Measurements from ENCODE around the gene PPP2R1A. TPM values are rescaled to one million over a fixed set of nuclear protein-coding genes. Genes with fewer than 3 reads are reported as not detected.
"Not testable (repeated sequence)": the region's sequence is repeated elsewhere in the genome, so short reads cannot be mapped to it uniquely, and the experiment has no call there.

The PPP2R1A gene
- total RNA-seq, 2 experiments from 2014 or later, result 215 to 231 TPM

- H3K27ac Mint-ChIP-seq, result no peak overlapping the region
- no peaks in the 10 kb centered on the region for H3K36me3 Mint-ChIP-seq (ENCODE audit: low read depth)
- DNase-seq, result no peak
- peaks cover 2% of the 10 kb centered on the region for H3K27me3 Mint-ChIP-seq
- no peaks in the 10 kb centered on the region for H3K9me3 Mint-ChIP-seq (ENCODE audit: low read depth)
- no peak for ATAC-seq
- intact Hi-C loops (cut with DNase I, micrococcal nuclease), result no loop called here
- CTCF ChIA-PET, result no interaction called here
- POLR2A ChIA-PET, result no interaction called here
- H3K4me3 Mint-ChIP-seq, result no peak overlapping the region
- H3K4me1 Mint-ChIP-seq, result no peaks in the 10 kb centered on the region
Measured at GRCh38 chr19:52258426-52258825, 68.6 kb downstream of the PPP2R1A start.

DNA sequence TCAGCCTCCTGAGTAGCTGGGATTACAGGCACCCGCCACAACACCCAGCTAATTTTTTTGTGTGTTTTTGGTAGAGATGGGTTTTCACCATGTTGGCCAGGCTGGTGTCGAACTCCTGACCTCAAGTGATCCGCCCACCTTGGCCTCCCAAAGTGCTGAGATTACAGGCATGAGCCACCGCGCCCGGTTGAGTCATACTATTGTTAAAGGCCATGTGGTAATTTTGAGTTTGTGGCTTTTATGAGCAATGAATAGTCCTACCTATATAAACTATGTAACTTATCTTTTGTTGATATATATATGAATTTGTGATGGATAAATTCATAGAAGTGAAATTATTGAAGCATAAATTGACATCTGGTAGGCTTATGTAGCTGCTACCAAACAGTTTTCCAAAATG, 75.7 kb downstream of the PPP2R1A start:
- POLR2A ChIA-PET; CTCF ChIA-PET; ATAC-seq; H3K4me3 Mint-ChIP-seq; H3K27ac Mint-ChIP-seq; H3K4me1 Mint-ChIP-seq; H3K27me3 Mint-ChIP-seq; H3K9me3 Mint-ChIP-seq (ENCODE audit: low read depth); H3K36me3 Mint-ChIP-seq (ENCODE audit: low read depth): not testable (repeated sequence)
- intact Hi-C loops (cut with DNase I, micrococcal nuclease), result loop anchor here in 1 of 2 experiments (5.0 kb wide), 1 partner anchor 258 kb away; the partner anchor contains the start of gene ZNF615
- DNase-seq, result peak; percentile 59

- ChIA-PET POLR2A (no interaction called here), CTCF (interaction anchor here (0.6 kb wide), 1 partner anchor 129 kb away, joined by 4 read pairs; no protein-coding TSS in a partner anchor)
- Mint-ChIP-seq H3K9me3 (ENCODE audit: low read depth) (peaks cover 26% of the 10 kb centered on the region), H3K4me3 (peak within 1 kb of the TSS; percentile 96), H3K4me1 (peaks cover 35% of the 10 kb centered on the region), H3K27me3 (no peaks in the 10 kb centered on the region), H3K36me3 (ENCODE audit: low read depth) (peaks cover 40% of the 10 kb centered on the region), H3K27ac (peak within 1 kb of the TSS; percentile 96)
- intact Hi-C loops (cut with DNase I, micrococcal nuclease), result loop anchor here in 1 of 2 experiments (1.0 to 5.0 kb wide), 12 partner anchors 28 to 693 kb away; partner anchors contain the start of genes PPP2R1A, ZNF480, ZNF528 and ZNF610
- ATAC-seq (peak; percentile 99), DNase-seq (peak; percentile 98)
Measured at GRCh38 chr19:52269338-52270261, 79.7 kb downstream of the PPP2R1A start, which contains the start of gene ZNF766. ZNF766 (plus strand) TSS chr19:52269587; CDS start chr19:52269614, 27 bp downstream.

DNA sequence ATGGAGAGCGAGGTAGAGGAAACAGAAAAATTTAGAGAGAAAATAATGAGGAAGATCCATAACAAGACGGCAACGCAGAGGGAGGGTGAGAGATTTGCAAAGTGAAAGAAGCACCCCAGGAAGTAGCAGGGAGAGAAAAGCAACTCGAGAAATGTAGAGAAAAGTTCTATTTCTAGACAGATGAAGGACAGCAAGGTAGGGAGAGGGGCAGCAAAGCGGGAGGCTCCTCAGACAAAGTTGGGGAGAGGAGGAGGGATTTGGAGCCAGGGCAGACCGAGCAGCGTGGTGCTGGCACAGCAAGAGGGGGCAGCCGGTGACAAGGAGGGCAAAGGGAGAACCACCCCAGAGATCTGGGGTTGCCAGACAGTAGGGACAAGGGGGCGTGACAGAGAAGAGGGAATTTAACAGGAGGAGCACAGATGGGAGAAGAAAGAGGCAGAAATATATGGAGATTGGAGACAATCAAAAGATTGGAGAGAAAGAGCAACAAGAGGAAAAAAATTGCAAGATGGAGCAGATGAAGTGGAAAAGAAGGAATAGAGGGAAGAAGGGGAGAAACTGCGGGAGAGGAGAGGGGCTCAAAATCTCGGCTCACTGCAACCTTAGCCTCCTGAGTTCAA, 80.5 kb downstream of the PPP2R1A start:
- Mint-ChIP-seq H3K4me3 (peak overlapping the region; percentile 96), H3K9me3 (ENCODE audit: low read depth) (peaks cover 26% of the 10 kb centered on the region), H3K27ac (peak overlapping the region; percentile 96), H3K4me1 (peaks cover 35% of the 10 kb centered on the region), H3K36me3 (ENCODE audit: low read depth) (peaks cover 46% of the 10 kb centered on the region), H3K27me3 (no peaks in the 10 kb centered on the region)
- DNase-seq (peak; percentile 24), ATAC-seq (no peak)
- CTCF ChIA-PET, result interaction anchor here (0.6 kb wide), 1 partner anchor 130 kb away, joined by 4 read pairs; no protein-coding TSS in a partner anchor
- POLR2A ChIA-PET, result no interaction called here
- intact Hi-C loops (cut with DNase I, micrococcal nuclease), result no loop called here

- Mint-ChIP-seq H3K4me1 (peaks cover 42% of the 10 kb centered on the region), H3K36me3 (ENCODE audit: low read depth) (peaks cover 73% of the 10 kb centered on the region), H3K9me3 (ENCODE audit: low read depth) (peaks cover 32% of the 10 kb centered on the region), H3K4me3 (no peak overlapping the region), H3K27me3 (no peaks in the 10 kb centered on the region), H3K27ac (no peak overlapping the region)
- ChIA-PET POLR2A (no interaction called here), CTCF (no interaction called here)
- no peak for ATAC-seq
- intact Hi-C loops (cut with DNase I, micrococcal nuclease), result no loop called here
- DNase-seq, result no peak
Measured at GRCh38 chr19:52273301-52273700, 83.4 kb downstream of the PPP2R1A start.

DNA sequence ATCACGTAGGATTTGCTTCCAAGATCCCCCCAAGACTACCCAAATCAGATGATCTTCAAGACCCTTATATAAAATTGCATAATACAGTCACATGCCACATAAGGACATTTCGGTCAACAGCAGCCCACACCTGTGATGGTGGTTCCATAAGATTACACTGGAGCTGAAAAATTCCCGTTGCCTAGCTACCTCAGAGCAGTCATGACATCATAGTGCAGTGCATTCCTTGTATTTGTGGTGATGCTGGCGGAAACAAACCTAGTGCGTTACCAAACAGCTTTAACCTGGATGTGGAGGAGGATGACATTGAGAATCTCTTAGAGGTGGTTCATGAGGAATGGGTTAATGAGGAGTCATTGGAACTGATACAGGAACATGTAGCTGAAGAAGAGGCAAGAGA, 84.3 kb downstream of the PPP2R1A start:
- ChIA-PET CTCF (no interaction called here), POLR2A (no interaction called here)
- H3K4me3 Mint-ChIP-seq, result no peak overlapping the region
- H3K36me3 Mint-ChIP-seq (ENCODE audit: low read depth), result peaks cover 82% of the 10 kb centered on the region
- peaks cover 48% of the 10 kb centered on the region for H3K4me1 Mint-ChIP-seq
- ATAC-seq (no peak), DNase-seq (no peak)
- intact Hi-C loops (cut with DNase I, micrococcal nuclease), result no loop called here
- peaks cover 38% of the 10 kb centered on the region for H3K9me3 Mint-ChIP-seq (ENCODE audit: low read depth)
- no peak overlapping the region for H3K27ac Mint-ChIP-seq
- no peaks in the 10 kb centered on the region for H3K27me3 Mint-ChIP-seq

- Mint-ChIP-seq H3K27ac (no peak overlapping the region), H3K36me3 (ENCODE audit: low read depth) (peaks cover 79% of the 10 kb centered on the region), H3K4me1 (peaks cover 39% of the 10 kb centered on the region), H3K27me3 (no peaks in the 10 kb centered on the region), H3K9me3 (ENCODE audit: low read depth) (peaks cover 39% of the 10 kb centered on the region), H3K4me3 (no peak overlapping the region)
- ATAC-seq (no peak), DNase-seq (no peak)
- intact Hi-C loops (cut with DNase I, micrococcal nuclease), result no loop called here
- CTCF ChIA-PET, result no interaction called here
- POLR2A ChIA-PET, result no interaction called here
Measured at GRCh38 chr19:52275988-52276387, 86.1 kb downstream of the PPP2R1A start.

DNA sequence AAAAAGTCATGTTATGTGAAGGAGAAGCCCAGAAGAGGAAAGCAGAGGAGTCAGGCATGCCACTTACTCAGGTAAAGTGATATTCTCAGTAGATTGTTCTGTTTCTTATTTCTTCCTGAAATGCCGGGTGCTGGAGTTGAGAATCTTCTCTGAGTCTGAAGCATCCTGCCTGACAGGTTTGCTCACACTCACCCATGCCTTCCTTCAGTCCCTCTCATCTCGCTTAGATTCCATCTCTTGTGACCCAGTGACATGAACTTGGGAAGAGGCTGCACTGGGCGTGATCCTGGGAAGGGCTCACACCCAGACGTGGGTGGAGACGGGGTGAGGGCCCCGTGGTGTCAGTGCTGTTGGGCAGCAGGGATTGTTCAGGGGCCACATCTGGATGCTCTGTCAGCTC, 87.6 kb downstream of the PPP2R1A start:
- H3K9me3 Mint-ChIP-seq (ENCODE audit: low read depth), result peaks cover 36% of the 10 kb centered on the region
- peaks cover 29% of the 10 kb centered on the region for H3K4me1 Mint-ChIP-seq

More for the DNA sequence above, 87.6 kb downstream of the PPP2R1A start:
- intact Hi-C loops (cut with DNase I, micrococcal nuclease), result no loop called here
- H3K27me3 Mint-ChIP-seq, result no peaks in the 10 kb centered on the region
- ChIA-PET POLR2A (no interaction called here), CTCF (no interaction called here)
- no peak overlapping the region for H3K4me3 Mint-ChIP-seq
- H3K36me3 Mint-ChIP-seq (ENCODE audit: low read depth), result peaks cover 80% of the 10 kb centered on the region
- DNase-seq (no peak), ATAC-seq (no peak)
- no peak overlapping the region for H3K27ac Mint-ChIP-seq

Small RNA genes within 50 kb of the gene (microRNA-seq; reads per million reads assigned to microRNA genes)
- not detected for gene MIR6801 (ENCODE audit: borderline replicate concordance)

Other genes starting within 250 kb of the PPP2R1A start
- 1 to 10 TPM; 7.1 to 7.9 TPM for gene ZNF350, start 203.2 kb upstream of the PPP2R1A start, total RNA-seq
- gene ZNF615, start 181.8 kb upstream of the PPP2R1A start, total RNA-seq, result 1 to 10 TPM; 8.7 to 9.0 TPM
- 10 to 100 TPM in 1 of 2 experiments, 1 to 10 TPM in 1; 9.4 to 10.6 TPM for gene ZNF614, start 161.7 kb upstream of the PPP2R1A start, total RNA-seq
- 10 to 100 TPM; 11.5 to 12.8 TPM for gene ZNF432, start 141.2 kb upstream of the PPP2R1A start, total RNA-seq
- gene ZNF841, start 94.3 kb upstream of the PPP2R1A start, total RNA-seq, result 10 to 100 TPM; 18.0 to 20.3 TPM
- 10 to 100 TPM; 13.9 to 15.7 TPM for gene ZNF616, start 50.1 kb upstream of the PPP2R1A start, total RNA-seq
- gene ZNF836, start 18.4 kb upstream of the PPP2R1A start, total RNA-seq, result 10 to 100 TPM; 10.1 to 11.5 TPM
- gene ZNF766, start 79.5 kb downstream of the PPP2R1A start, total RNA-seq, result 10 to 100 TPM; 28.6 to 34.2 TPM
- 1 to 10 TPM; 4.8 to 5.0 TPM for gene ZNF480, start 107.1 kb downstream of the PPP2R1A start, total RNA-seq
- 1 to 10 TPM; 2.3 to 3.3 TPM for gene ZNF610, start 146.2 kb downstream of the PPP2R1A start, total RNA-seq
- 10 to 100 TPM; 11.5 to 13.7 TPM for gene ZNF880, start 179.9 kb downstream of the PPP2R1A start, total RNA-seq
- 1 to 10 TPM; 8.2 to 8.6 TPM for gene ZNF528, start 207.8 kb downstream of the PPP2R1A start, total RNA-seq
- under 1 TPM in 1 of 2 experiments, not detected in 1; 0.09 TPM for gene ZNF534, start 239.1 kb downstream of the PPP2R1A start, total RNA-seq

Data from activated CD4-positive, alpha-beta T cell treated with anti-CD3 and anti-CD28 coated beads for 36 hours (primary cell).